B cell (primary cell): ENCODE data around the gene RRP15. TPM values are rescaled to one million over a fixed set of nuclear protein-coding genes. Genes with fewer than 3 reads are reported as not detected.

Experiments used
- ATAC-seq: fragments of 200-7000 bp; cut with Tn5 transposase; one replicate; pipeline ENCODE4 v1.10.0; 2021; ENCODE audit warnings: low read depth, mild to moderate bottlenecking, moderate number of reproducible peaks, moderate library complexity
- CTCF ChIA-PET: fragments of 350-600 bp; sonication (Branson Sonifier 250); formaldehyde crosslinking; loops from one replicate; lab custom pipeline; 2021; ENCODE audit warnings: antibody characterized with exemption, inconsistent platforms; lab: Charles Lee
- POLR2A ChIA-PET: fragments of 350-600 bp; sonication (Branson Sonifier 250); formaldehyde crosslinking; loops from one replicate; lab custom pipeline; 2021; ENCODE audit warnings: antibody characterized with exemption; lab: Charles Lee
- DNase-seq: peaks from one replicate; pipeline ENCODE4 v3.0.0; 2013
- H2AFZ ChIP-seq: 2 replicates; pipeline ENCODE4 v1.6.1; 2012; ENCODE audit warnings: mild to moderate bottlenecking, low read depth, low read length; ENCODE audit not compliant: insufficient read depth, poor library complexity, severe bottlenecking
- H3K27ac ChIP-seq, 2 donors: 1 replicate in 1 of 2; 2 replicates in 1 of 2; pipeline ENCODE4 v1.5.1; 2012 to 2013; ENCODE audit warnings: low read length in 2 of 2, mild to moderate bottlenecking in 2 of 2, moderate library complexity in 1 of 2
- H3K27me3 ChIP-seq, 4 experiments: fragments of 200-600 bp in 1 of 4; sonication (generic) in 1 of 4; replicated peaks in 1 of 4; 1 replicate in 2 of 4; 2 replicates in 2 of 4; pipeline versions ENCODE4 v1.6.1 to v1.7.0; 2013 to 2016; ENCODE audit warnings: low read length in 3 of 4, mild to moderate bottlenecking in 2 of 4, mixed read lengths in 1 of 4, moderate library complexity in 1 of 4; ENCODE audit not compliant: insufficient read depth in 4 of 4, control insufficient read depth in 3 of 4; ENCODE audit errors: control extremely low read depth in 1 of 4
- H3K36me3 ChIP-seq, 2 experiments: replicated peaks in 1 of 2; 1 replicate in 1 of 2; 2 replicates in 1 of 2; pipeline versions ENCODE4 v1.6.1 to v1.7.1; 2013; ENCODE audit warnings: low read length in 1 of 2; ENCODE audit not compliant: insufficient read depth in 2 of 2, control insufficient read depth in 1 of 2; ENCODE audit errors: control extremely low read depth in 1 of 2, extremely low read depth in 1 of 2
- H3K4me1 ChIP-seq, 2 donors: fragments of 200-600 bp in 1 of 2; sonication (generic) in 1 of 2; 1 replicate in 1 of 2; 2 replicates in 1 of 2; pipeline versions ENCODE4 v1.5.1 to v1.6.1; 2013 to 2017; ENCODE audit warnings: low read length in 2 of 2; ENCODE audit not compliant: control insufficient read depth in 2 of 2, insufficient read depth in 2 of 2
- H3K4me2 ChIP-seq: replicated peaks from 2 replicates; pipeline ENCODE3; 2012; ENCODE audit warnings: mild to moderate bottlenecking, low read depth, low read length; ENCODE audit not compliant: poor library complexity, severe bottlenecking
- H3K4me3 ChIP-seq, 5 experiments: fragments of 200-600 bp in 1 of 5; sonication (generic) in 1 of 5; 1 replicate in 3 of 5; 2 replicates in 2 of 5; pipeline versions ENCODE4 v1.5.1 to v1.7.0; 2011 to 2016; ENCODE audit warnings: low read length in 4 of 5, mild to moderate bottlenecking in 4 of 5, low read depth in 2 of 5, control low read depth in 1 of 5, moderate library complexity in 1 of 5; ENCODE audit not compliant: insufficient read depth in 1 of 5; ENCODE audit errors: control extremely low read depth in 1 of 5, extremely low read depth in 1 of 5
- H3K79me2 ChIP-seq: fragments of 200-600 bp; sonication (generic); one replicate; pipeline ENCODE4 v1.6.0; 2016; ENCODE audit warnings: low read length; ENCODE audit not compliant: control insufficient read depth, insufficient read depth
- H3K9ac ChIP-seq: fragments of 200-600 bp; sonication (generic); 2 replicates; pipeline ENCODE4 v1.6.1; 2017; ENCODE audit warnings: mild to moderate bottlenecking, low read length, moderate library complexity
- H3K9me3 ChIP-seq, 3 donors: one replicate each; pipeline versions ENCODE4 v1.6.1 to v1.7.1; 2013; ENCODE audit warnings: low read length in 2 of 3; ENCODE audit not compliant: control insufficient read depth in 2 of 3, insufficient read depth in 1 of 3; ENCODE audit errors: control extremely low read depth in 1 of 3
- H4K20me1 ChIP-seq: 2 replicates; pipeline ENCODE4 v1.6.0; 2012; ENCODE audit warnings: mild to moderate bottlenecking, low read length; ENCODE audit not compliant: insufficient read depth, control insufficient read depth, poor library complexity, severe bottlenecking
- H3K27ac Mint-ChIP-seq: one replicate; pipeline ENCODE4 v1.8.0; 2021; ENCODE audit warnings: mixed read lengths
- H3K27me3 Mint-ChIP-seq: one replicate; pipeline ENCODE4 v1.8.0; 2021; ENCODE audit warnings: mixed read lengths
- H3K4me1 Mint-ChIP-seq: one replicate; pipeline ENCODE4 v1.8.0; 2021; ENCODE audit warnings: mixed read lengths
- H3K4me3 Mint-ChIP-seq: one replicate; pipeline ENCODE4 v1.8.0; 2021; ENCODE audit warnings: mixed read lengths
- H3K9me3 Mint-ChIP-seq: one replicate; pipeline ENCODE4 v1.8.0; 2022; ENCODE audit warnings: mixed read lengths; ENCODE audit not compliant: insufficient read depth
- EZH2 ChIP-seq: IDR thresholded peaks from 2 replicates; pipeline ENCODE4 v1.6.1; 2012; ENCODE audit warnings: borderline replicate concordance, low read depth, mild to moderate bottlenecking, moderate library complexity, low read length; ENCODE audit not compliant: insufficient read depth, poor library complexity, severe bottlenecking
- WGBS: methylation state at CpG from one replicate; pipeline ENCODE4 v1.1.5; 2013; ENCODE audit warnings: missing lambda C conversion rate; ENCODE audit not compliant: insufficient coverage; 5-methylcytosine and 5-hydroxymethylcytosine counted together
- intact Hi-C: fragments of 100-400 bp; cut with micrococcal nuclease; formaldehyde crosslinking; loops from one replicate; pipeline ENCODE4 v1.10.0; 2022
- polyA plus RNA-seq: library from polyadenylated mRNA; depleted of rRNA; stranded (reverse); fragments of >200 nt; gene quantifications from 2 replicates; pipeline ENCODE4 v1.2.3, GENCODE V29; 2012
- total RNA-seq, 2 donors: library from RNA; stranded (reverse); fragments of 120-200 nt in 1 of 2; gene quantifications; 1 replicate in 1 of 2; 2 replicates in 1 of 2; pipeline versions ENCODE4 v1.2.3 to v1.2.4, GENCODE V29; 2013 to 2022
- TF ChIP-seq, protein P1 (sequence below): fragments of 200-600 bp; IDR thresholded peaks from one replicate; pipeline ENCODE4 v1.8.0; 2022; ENCODE audit warnings: antibody characterized with exemption, mild to moderate bottlenecking

Gene RRP15
- total and polyA plus RNA-seq, 2 donors (not counting 1 experiment from before 2014, with no cell fraction given): 1.3 to 20.2 TPM

DNA sequence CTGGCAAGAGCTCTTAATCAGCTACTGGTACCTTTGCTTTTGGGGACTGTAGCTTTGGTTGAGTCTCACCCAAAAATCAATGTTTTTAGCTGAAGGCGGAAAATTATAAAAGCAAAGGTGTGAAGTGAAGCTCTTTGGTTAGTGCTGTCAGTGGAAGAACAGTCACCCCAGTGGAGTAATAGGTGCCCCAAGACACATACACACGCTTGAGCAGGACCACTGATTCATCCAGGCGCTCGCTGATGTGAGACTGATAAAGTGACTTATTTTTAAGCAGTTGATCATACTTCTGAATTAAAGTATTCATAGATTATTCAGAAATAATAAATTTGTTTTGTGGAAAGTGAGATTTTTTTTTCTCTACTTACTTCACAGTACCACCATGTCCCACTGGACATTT is 97.2 kb downstream of the RRP15 start:
- DNase-seq (no peak), ATAC-seq (no peak)
- Mint-ChIP-seq H3K4me3 (no peak overlapping the region), H3K9me3 (no peaks in the 10 kb centered on the region), H3K27ac (no peak overlapping the region), H3K4me1 (peaks cover 5% of the 10 kb centered on the region), H3K27me3 (peaks cover 13% of the 10 kb centered on the region)
- H3K9ac ChIP-seq: no peak overlapping the region
- H3K27ac ChIP-seq: no peak overlapping the region
- no peaks in the 10 kb centered on the region for H3K9me3 ChIP-seq
- H3K4me2 ChIP-seq: no peak overlapping the region
- H4K20me1 ChIP-seq: no peaks in the 10 kb centered on the region
- H3K36me3 ChIP-seq: no peaks in the 10 kb centered on the region
- H3K27me3 ChIP-seq: no peaks in the 10 kb centered on the region
- TF ChIP-seq, protein P1, sequence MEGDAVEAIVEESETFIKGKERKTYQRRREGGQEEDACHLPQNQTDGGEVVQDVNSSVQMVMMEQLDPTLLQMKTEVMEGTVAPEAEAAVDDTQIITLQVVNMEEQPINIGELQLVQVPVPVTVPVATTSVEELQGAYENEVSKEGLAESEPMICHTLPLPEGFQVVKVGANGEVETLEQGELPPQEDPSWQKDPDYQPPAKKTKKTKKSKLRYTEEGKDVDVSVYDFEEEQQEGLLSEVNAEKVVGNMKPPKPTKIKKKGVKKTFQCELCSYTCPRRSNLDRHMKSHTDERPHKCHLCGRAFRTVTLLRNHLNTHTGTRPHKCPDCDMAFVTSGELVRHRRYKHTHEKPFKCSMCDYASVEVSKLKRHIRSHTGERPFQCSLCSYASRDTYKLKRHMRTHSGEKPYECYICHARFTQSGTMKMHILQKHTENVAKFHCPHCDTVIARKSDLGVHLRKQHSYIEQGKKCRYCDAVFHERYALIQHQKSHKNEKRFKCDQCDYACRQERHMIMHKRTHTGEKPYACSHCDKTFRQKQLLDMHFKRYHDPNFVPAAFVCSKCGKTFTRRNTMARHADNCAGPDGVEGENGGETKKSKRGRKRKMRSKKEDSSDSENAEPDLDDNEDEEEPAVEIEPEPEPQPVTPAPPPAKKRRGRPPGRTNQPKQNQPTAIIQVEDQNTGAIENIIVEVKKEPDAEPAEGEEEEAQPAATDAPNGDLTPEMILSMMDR: no peak
- TF ChIP-seq EZH2: no peak
- H3K4me1 ChIP-seq: peaks cover 2 to 3% of the 10 kb centered on the region in 2 donors
- H3K4me3 ChIP-seq: no peak overlapping the region
- intact Hi-C loops: no loop called here
- ChIA-PET POLR2A (no interaction called here), CTCF (no interaction called here)
- no peaks in the 10 kb centered on the region for H3K79me2 ChIP-seq
- WGBS: no CpG with 5 or more reads among the region's 4 CpGs
- no peak overlapping the region for H2AFZ ChIP-seq

DNA sequence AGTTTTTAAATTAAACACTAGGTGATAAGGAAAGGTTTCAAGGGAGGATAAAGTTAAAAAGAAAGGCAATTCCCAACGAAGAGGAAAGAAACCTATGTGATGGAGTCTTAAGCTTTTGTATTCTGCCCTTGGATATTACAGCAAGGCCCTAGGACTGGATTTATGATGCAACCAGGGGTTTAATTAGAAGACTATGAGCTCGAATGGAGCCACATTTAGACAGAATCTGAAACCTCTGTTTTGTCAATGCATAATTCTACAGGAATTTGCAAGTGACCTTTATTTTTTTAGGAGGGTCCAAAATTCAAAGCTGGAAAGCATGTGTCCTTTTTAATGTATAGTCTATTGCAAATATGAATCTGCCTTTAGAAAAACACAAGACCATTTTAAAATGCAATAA is 98.0 kb downstream of the RRP15 start:
- POLR2A ChIA-PET: no interaction called here
- no peak overlapping the region for H2AFZ ChIP-seq
- H3K4me3 Mint-ChIP-seq: no peak overlapping the region
- no peaks in the 10 kb centered on the region for H3K4me1 Mint-ChIP-seq
- H3K27ac Mint-ChIP-seq: no peak overlapping the region
- ATAC-seq (no peak), DNase-seq (no peak)
- 57% methylated on average over 1 of the region's 2 CpGs for WGBS
- H3K4me1 ChIP-seq: no peaks in the 10 kb centered on the region
- no peak overlapping the region for H3K4me3 ChIP-seq
- H3K9ac ChIP-seq: no peak overlapping the region
- H3K4me2 ChIP-seq: no peak overlapping the region
- H3K27me3 ChIP-seq: no peaks in the 10 kb centered on the region
- H3K9me3 ChIP-seq: no peaks in the 10 kb centered on the region
- no peaks in the 10 kb centered on the region for H3K79me2 ChIP-seq
- H4K20me1 ChIP-seq: no peaks in the 10 kb centered on the region
- CTCF ChIA-PET: no interaction called here
- H3K36me3 ChIP-seq: no peaks in the 10 kb centered on the region
- H3K27ac ChIP-seq: no peak overlapping the region
- TF ChIP-seq EZH2: no peak
- TF ChIP-seq, protein P1: no peak
- H3K27me3 Mint-ChIP-seq: peaks cover 13% of the 10 kb centered on the region
- no peaks in the 10 kb centered on the region for H3K9me3 Mint-ChIP-seq
- intact Hi-C loops: no loop called here
